ENCODE data around the gene IL17F.

IL17F gene

DNA sequence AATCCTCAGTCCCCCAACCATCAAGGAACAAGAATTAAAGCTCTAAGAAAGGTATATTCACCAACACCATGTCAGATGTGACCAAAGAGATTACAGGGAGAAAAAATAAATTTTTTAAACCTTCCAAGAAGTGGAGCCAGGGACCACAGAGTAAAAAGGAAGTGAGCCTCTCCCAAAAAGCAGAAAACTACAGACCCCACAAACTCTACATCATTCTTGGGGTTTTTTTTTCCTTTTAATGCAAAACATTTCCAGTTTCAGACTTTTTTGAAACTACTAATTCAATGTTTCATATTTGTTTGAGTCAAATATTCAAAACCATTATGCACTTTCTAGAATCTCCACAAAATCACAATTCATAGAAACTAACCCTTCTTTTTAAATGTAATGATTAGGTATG is 6.8 kb upstream of the IL17F start:
- Histone ChIP-seq H3K36me3 (ENCODE audit: control insufficient read depth in 1 of 2, insufficient read depth in 2 of 2, low read length in 2 of 2) (no peaks in the 10 kb centered on the region), H3K27me3 (ENCODE audit: control insufficient read depth in 1 of 2, insufficient read depth in 2 of 2, low read length in 2 of 2) (peaks cover 7 to 14% of the 10 kb centered on the region in 2 donors), H3K27ac (ENCODE audit: low read depth, low read length) (no peak overlapping the region), H3K9ac (ENCODE audit: low read depth in 1 of 2, low read length in 2 of 2) (no peak overlapping the region), H3K4me1 (ENCODE audit: control insufficient read depth in 1 of 2, insufficient read depth in 2 of 2, low read length in 2 of 2) (no peaks in the 10 kb centered on the region), H3K9me3 (ENCODE audit: control insufficient read depth in 1 of 2, low read length in 2 of 2) (no peaks in the 10 kb centered on the region), H3K4me3 (ENCODE audit: low read depth in 1 of 2, low read length in 2 of 2) (no peak overlapping the region)

DNA sequence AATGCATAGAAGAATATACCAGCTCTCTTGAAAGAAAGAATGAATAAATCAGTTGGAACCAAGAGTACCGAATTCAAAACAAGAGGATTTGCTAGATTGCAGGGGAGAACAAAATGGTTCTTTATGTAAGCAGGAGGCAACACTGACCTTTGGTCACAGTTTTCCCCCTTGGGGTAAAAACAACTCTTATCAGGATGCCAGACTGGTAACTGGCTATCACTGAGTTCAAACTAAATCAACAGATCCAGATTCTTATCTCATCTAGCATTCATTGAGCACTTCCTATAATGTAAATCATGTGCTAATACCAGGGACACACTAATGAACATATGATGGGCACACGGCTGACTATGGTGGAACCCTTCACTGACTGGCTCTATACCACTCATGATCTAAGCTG is 4.8 kb upstream of the IL17F start:
- Histone ChIP-seq H3K27ac (ENCODE audit: low read depth, low read length) (no peak overlapping the region), H3K9ac (ENCODE audit: low read depth in 1 of 2, low read length in 2 of 2) (no peak overlapping the region), H3K9me3 (ENCODE audit: control insufficient read depth in 1 of 2, low read length in 2 of 2) (no peaks in the 10 kb centered on the region), H3K36me3 (ENCODE audit: control insufficient read depth in 1 of 2, insufficient read depth in 2 of 2, low read length in 2 of 2) (no peaks in the 10 kb centered on the region), H3K27me3 (ENCODE audit: control insufficient read depth in 1 of 2, insufficient read depth in 2 of 2, low read length in 2 of 2) (peaks cover 0 to 11% of the 10 kb centered on the region in 2 donors), H3K4me1 (ENCODE audit: control insufficient read depth in 1 of 2, insufficient read depth in 2 of 2, low read length in 2 of 2) (no peaks in the 10 kb centered on the region), H3K4me3 (ENCODE audit: low read depth in 1 of 2, low read length in 2 of 2) (no peak overlapping the region)

DNA sequence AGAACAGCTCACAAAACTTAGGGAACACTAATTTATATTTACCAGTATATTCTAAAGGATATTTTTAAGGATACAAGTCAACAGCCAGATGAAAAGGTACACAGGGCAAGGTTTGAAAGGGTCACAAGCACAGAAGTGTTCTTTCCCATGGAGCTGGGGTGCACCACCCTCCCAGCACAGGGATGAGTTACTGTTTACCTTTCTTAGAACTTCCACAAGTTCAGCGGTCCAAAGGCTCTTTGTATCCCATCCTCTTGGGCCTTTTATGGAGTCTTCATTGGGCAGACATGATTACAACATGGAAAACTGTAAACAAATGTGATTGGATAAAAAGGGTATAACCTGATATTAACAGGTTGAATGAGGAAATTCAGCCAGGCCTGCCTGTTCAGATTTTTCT is 1.1 kb upstream of the IL17F start:
- Histone ChIP-seq H3K27me3 (ENCODE audit: control insufficient read depth in 1 of 2, insufficient read depth in 2 of 2, low read length in 2 of 2) (peaks cover 0 to 6% of the 10 kb centered on the region in 2 donors), H3K4me1 (ENCODE audit: control insufficient read depth in 1 of 2, insufficient read depth in 2 of 2, low read length in 2 of 2) (no peaks in the 10 kb centered on the region), H3K9ac (ENCODE audit: low read depth in 1 of 2, low read length in 2 of 2) (no peak overlapping the region), H3K4me3 (ENCODE audit: low read depth in 1 of 2, low read length in 2 of 2) (no peak overlapping the region), H3K27ac (ENCODE audit: low read depth, low read length) (no peak overlapping the region), H3K36me3 (ENCODE audit: control insufficient read depth in 1 of 2, insufficient read depth in 2 of 2, low read length in 2 of 2) (no peaks in the 10 kb centered on the region), H3K9me3 (ENCODE audit: control insufficient read depth in 1 of 2, low read length in 2 of 2) (no peaks in the 10 kb centered on the region)

DNA sequence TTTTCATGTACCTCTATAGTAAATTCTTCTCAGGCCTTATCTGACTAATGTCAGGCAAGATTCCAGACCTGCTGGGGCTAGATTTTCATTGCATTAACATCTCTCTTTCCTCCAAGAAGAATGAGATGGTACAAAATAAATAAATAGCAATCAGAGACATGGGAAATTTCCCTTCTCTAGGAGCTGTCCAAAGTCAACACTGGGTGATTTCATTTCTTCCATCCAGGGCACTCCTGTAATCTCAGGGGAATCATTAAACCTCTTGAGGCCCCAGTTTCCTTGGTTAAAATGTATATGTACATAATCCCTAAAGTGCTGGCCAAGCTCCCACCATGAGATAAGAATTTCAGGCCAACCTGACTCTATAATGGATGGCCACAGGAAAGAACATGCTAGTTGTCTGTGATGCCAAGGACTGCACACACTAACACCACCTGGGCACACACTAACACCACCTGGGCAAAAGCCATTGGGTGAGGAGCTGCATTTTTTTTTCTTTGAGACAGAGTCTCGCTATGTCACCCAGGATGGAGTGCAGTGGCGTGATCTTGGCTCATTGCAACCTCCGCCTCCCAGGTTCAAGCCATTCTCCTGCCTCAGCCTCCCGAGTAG is 912 bp downstream of the IL17F start:
- H3K4me3 ChIP-seq (ENCODE audit: low read depth in 1 of 2, low read length in 2 of 2): no peak overlapping the region
- H3K36me3 ChIP-seq (ENCODE audit: control insufficient read depth in 1 of 2, insufficient read depth in 2 of 2, low read length in 2 of 2): no peaks in the 10 kb centered on the region
- H3K27ac ChIP-seq (ENCODE audit: low read depth, low read length): no peak overlapping the region
- peaks cover 0 to 3% of the 10 kb centered on the region in 2 donors for H3K27me3 ChIP-seq (ENCODE audit: control insufficient read depth in 1 of 2, insufficient read depth in 2 of 2, low read length in 2 of 2)
- no peaks in the 10 kb centered on the region for H3K9me3 ChIP-seq (ENCODE audit: control insufficient read depth in 1 of 2, low read length in 2 of 2)
- no peaks in the 10 kb centered on the region for H3K4me1 ChIP-seq (ENCODE audit: control insufficient read depth in 1 of 2, insufficient read depth in 2 of 2, low read length in 2 of 2)
- H3K9ac ChIP-seq (ENCODE audit: low read depth in 1 of 2, low read length in 2 of 2): no peak overlapping the region

DNA sequence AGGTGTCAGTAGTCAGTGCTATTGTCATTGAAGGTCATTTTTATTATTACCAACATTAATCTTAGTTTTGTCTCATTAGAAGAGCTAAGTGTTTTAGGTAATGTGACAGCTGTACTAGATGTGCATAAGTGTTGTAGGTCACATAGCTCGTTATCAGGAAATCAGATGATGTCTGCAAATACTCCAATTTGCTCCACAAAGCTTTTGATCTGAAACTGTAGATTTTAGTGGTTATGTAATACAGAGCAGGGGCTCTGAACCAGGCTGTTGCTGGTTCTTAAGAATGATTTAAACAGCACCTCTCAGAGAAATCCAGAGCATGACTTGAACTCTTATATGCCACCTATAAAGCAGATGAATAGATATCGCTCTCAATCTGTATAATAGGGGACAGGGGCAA is 2.5 kb downstream of the IL17F start:
- H3K4me3 ChIP-seq (ENCODE audit: low read depth in 1 of 2, low read length in 2 of 2): no peak overlapping the region
- no peak overlapping the region for H3K9ac ChIP-seq (ENCODE audit: low read depth in 1 of 2, low read length in 2 of 2)
- no peak overlapping the region for H3K27ac ChIP-seq (ENCODE audit: low read depth, low read length)
- no peaks in the 10 kb centered on the region for H3K36me3 ChIP-seq (ENCODE audit: control insufficient read depth in 1 of 2, insufficient read depth in 2 of 2, low read length in 2 of 2)
- no peaks in the 10 kb centered on the region for H3K4me1 ChIP-seq (ENCODE audit: control insufficient read depth in 1 of 2, insufficient read depth in 2 of 2, low read length in 2 of 2)
- H3K27me3 ChIP-seq (ENCODE audit: control insufficient read depth in 1 of 2, insufficient read depth in 2 of 2, low read length in 2 of 2): no peaks in the 10 kb centered on the region
- H3K9me3 ChIP-seq (ENCODE audit: control insufficient read depth in 1 of 2, low read length in 2 of 2): no peaks in the 10 kb centered on the region

DNA sequence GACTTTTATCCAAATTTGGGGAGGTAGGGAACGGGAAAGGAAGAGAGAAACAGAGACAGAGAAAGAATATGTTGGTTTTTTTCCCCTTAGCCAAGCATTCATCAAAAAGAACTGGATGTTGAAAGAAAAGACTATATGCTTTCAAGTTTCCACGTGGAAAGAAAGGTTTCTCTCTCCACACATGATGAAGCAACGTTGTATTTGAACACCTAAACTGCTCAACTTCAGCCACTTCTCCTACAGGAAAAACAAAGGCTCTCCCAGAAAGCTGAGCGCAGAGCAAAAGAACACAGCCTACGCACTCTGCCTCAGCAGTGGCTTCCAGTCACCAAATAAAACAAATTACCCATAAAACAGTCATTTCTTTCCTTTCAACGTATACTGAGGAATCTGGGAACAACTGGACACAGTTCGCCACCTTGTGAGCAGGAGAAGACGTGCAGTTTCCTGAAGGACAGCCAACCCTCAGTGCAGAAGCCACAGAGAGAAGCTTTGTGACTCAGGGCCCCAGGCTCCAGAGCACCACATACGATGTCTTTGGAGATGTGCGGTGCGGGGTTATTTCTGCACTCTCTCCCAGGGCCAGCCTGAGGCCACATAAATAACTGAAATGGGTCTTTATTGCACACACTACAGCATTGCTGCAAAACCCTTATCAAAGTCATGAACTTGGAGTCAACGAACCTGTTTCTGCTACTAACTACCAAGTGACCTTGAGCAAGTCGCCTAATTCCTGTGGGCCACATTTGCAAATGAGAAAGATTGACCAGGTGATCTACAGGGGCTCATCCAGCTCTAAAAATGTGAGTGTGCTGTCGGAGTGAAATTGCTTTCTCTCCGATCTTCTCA is 10.1 kb downstream of the IL17F start:
- H3K36me3 ChIP-seq (ENCODE audit: control insufficient read depth in 1 of 2, insufficient read depth in 2 of 2, low read length in 2 of 2): no peaks in the 10 kb centered on the region
- no peak overlapping the region for H3K4me3 ChIP-seq (ENCODE audit: low read depth in 1 of 2, low read length in 2 of 2)
- no peak overlapping the region for H3K9ac ChIP-seq (ENCODE audit: low read depth in 1 of 2, low read length in 2 of 2)
- peaks cover 0 to 2% of the 10 kb centered on the region in 2 donors for H3K27me3 ChIP-seq (ENCODE audit: control insufficient read depth in 1 of 2, insufficient read depth in 2 of 2, low read length in 2 of 2)
- no peak overlapping the region for H3K27ac ChIP-seq (ENCODE audit: low read depth, low read length)
- H3K4me1 ChIP-seq (ENCODE audit: control insufficient read depth in 1 of 2, insufficient read depth in 2 of 2, low read length in 2 of 2): no peaks in the 10 kb centered on the region
- H3K9me3 ChIP-seq (ENCODE audit: control insufficient read depth in 1 of 2, low read length in 2 of 2): no peaks in the 10 kb centered on the region

DNA sequence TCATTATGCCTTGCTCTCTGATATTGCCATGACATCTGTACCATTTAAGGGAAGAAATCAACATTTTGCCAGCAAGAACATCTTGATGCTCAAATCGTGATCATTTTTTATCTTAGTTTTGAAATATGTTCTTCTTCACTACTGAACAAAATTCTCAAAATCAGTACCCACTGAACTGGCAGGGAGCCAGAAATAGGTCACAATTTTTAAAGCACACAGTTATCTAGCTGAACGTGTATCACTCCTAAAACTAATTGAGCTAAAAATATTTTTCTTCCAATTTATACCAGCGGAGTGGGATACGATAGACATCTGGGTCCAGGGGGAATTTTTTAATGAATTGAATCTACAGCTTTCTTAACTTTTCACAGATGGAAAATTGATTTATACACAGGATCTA is 11.3 kb downstream of the IL17F start:
- Histone ChIP-seq H3K4me3 (ENCODE audit: low read depth in 1 of 2, low read length in 2 of 2) (no peak overlapping the region), H3K4me1 (ENCODE audit: control insufficient read depth in 1 of 2, insufficient read depth in 2 of 2, low read length in 2 of 2) (no peaks in the 10 kb centered on the region), H3K27ac (ENCODE audit: low read depth, low read length) (no peak overlapping the region), H3K9ac (ENCODE audit: low read depth in 1 of 2, low read length in 2 of 2) (no peak overlapping the region), H3K36me3 (ENCODE audit: control insufficient read depth in 1 of 2, insufficient read depth in 2 of 2, low read length in 2 of 2) (no peaks in the 10 kb centered on the region), H3K9me3 (ENCODE audit: control insufficient read depth in 1 of 2, low read length in 2 of 2) (no peaks in the 10 kb centered on the region), H3K27me3 (ENCODE audit: control insufficient read depth in 1 of 2, insufficient read depth in 2 of 2, low read length in 2 of 2) (peaks cover 0 to 2% of the 10 kb centered on the region in 2 donors)

DNA sequence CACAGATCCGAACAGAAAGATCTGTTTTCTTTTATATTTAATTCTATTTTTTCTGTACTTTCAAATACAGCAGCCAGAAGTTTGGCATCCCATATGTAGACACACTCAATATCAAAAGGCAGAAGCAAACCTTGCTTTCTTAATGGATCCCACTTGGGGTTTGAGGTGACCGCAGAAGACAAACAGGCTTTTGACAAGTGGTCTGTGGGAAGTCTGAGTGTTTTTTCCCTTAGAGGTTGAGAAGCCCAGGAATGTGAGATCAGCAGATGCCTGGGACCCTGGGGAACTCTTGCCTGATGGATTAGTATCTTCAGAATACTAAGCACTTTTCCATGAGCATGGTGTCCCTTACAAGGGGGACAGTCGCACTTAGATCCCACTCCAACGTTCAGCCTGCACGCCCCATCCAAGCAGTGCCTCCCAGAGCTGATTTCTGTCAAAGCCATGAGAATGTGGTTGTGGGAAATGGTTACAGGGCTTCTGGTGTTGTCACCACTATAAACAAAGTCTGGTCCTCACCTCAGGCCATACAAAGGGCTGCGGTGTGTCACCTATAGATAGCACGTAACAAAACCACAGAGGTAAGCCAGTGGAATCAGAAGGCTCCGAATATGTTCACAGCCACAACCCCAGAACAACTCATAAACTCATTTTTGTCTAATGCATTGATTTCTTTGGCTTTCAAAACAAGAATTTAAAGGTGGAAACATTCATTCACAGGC is 12.7 kb downstream of the IL17F start:
- H3K9me3 ChIP-seq (ENCODE audit: control insufficient read depth in 1 of 2, low read length in 2 of 2): no peaks in the 10 kb centered on the region
- no peak overlapping the region for H3K4me3 ChIP-seq (ENCODE audit: low read depth in 1 of 2, low read length in 2 of 2)
- H3K27ac ChIP-seq (ENCODE audit: low read depth, low read length): no peak overlapping the region
- peaks cover 0 to 2% of the 10 kb centered on the region in 2 donors for H3K27me3 ChIP-seq (ENCODE audit: control insufficient read depth in 1 of 2, insufficient read depth in 2 of 2, low read length in 2 of 2)
- H3K36me3 ChIP-seq (ENCODE audit: control insufficient read depth in 1 of 2, insufficient read depth in 2 of 2, low read length in 2 of 2): no peaks in the 10 kb centered on the region
- no peak overlapping the region for H3K9ac ChIP-seq (ENCODE audit: low read depth in 1 of 2, low read length in 2 of 2)
- no peaks in the 10 kb centered on the region for H3K4me1 ChIP-seq (ENCODE audit: control insufficient read depth in 1 of 2, insufficient read depth in 2 of 2, low read length in 2 of 2)

DNA sequence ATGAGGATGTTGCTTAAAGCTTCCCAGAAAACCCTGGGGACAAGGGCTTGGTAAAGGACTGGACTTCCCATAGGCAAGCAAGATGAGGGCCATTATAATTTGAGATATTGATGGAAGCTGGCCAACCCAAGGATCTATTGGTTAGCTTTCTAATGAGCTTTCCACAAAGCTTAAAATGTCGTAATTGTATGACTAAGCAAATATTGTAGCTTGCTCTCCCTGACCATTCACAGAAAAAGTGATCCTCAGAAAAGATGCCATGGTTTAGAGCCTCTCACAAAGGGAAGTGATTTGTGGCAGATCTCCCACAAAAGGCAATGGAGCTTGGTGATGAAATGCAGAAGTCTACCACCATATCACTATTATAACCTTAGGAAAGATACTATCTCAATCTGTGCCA is 13.6 kb downstream of the IL17F start:
- Histone ChIP-seq H3K4me3 (ENCODE audit: low read depth in 1 of 2, low read length in 2 of 2) (no peak overlapping the region), H3K9ac (ENCODE audit: low read depth in 1 of 2, low read length in 2 of 2) (no peak overlapping the region), H3K27ac (ENCODE audit: low read depth, low read length) (no peak overlapping the region), H3K9me3 (ENCODE audit: control insufficient read depth in 1 of 2, low read length in 2 of 2) (no peaks in the 10 kb centered on the region), H3K36me3 (ENCODE audit: control insufficient read depth in 1 of 2, insufficient read depth in 2 of 2, low read length in 2 of 2) (no peaks in the 10 kb centered on the region), H3K4me1 (ENCODE audit: control insufficient read depth in 1 of 2, insufficient read depth in 2 of 2, low read length in 2 of 2) (no peaks in the 10 kb centered on the region), H3K27me3 (ENCODE audit: control insufficient read depth in 1 of 2, insufficient read depth in 2 of 2, low read length in 2 of 2) (peaks cover 0 to 2% of the 10 kb centered on the region in 2 donors)

DNA sequence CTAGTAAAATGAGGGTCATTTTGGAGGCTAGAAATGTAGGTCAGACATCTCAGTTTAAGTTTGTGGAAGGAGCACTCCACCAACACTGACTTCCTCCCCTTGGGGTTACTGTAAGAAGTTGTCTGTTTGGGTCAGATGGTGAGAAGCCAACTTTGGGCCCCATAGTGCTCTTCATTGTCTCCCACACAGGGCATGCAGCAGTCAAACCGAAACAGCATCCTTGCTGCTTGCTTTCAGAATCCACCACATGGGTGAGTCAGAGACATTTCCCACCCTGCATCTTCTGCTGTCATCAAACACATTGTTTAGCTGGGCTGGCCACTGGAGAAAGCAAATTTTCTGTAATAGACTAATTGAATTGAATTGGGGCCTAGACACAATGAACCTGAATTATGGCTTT is 16.8 kb downstream of the IL17F start:
- H3K4me1 ChIP-seq (ENCODE audit: control insufficient read depth in 1 of 2, insufficient read depth in 2 of 2, low read length in 2 of 2): no peaks in the 10 kb centered on the region
- H3K27ac ChIP-seq (ENCODE audit: low read depth, low read length): no peak overlapping the region
- H3K36me3 ChIP-seq (ENCODE audit: control insufficient read depth in 1 of 2, insufficient read depth in 2 of 2, low read length in 2 of 2): no peaks in the 10 kb centered on the region
- H3K4me3 ChIP-seq (ENCODE audit: low read depth in 1 of 2, low read length in 2 of 2): no peak overlapping the region
- no peaks in the 10 kb centered on the region for H3K9me3 ChIP-seq (ENCODE audit: control insufficient read depth in 1 of 2, low read length in 2 of 2)
- peaks cover 0 to 4% of the 10 kb centered on the region in 2 donors for H3K27me3 ChIP-seq (ENCODE audit: control insufficient read depth in 1 of 2, insufficient read depth in 2 of 2, low read length in 2 of 2)
- H3K9ac ChIP-seq (ENCODE audit: low read depth in 1 of 2, low read length in 2 of 2): no peak overlapping the region
